OCI-LY1 (cell line): ENCODE measurements around the gene CBFA2T3.

ENCODE experiments used
- EZH2 ChIP-seq: fragments of 200-600 bp; sonication (generic), shearing (Covaris generic); IDR thresholded peaks from 2 replicates; pipeline ENCODE4 v1.8.0; 2017; ENCODE audit warnings: borderline replicate concordance, mixed run types, mild to moderate bottlenecking, antibody characterized with exemption, low read length, moderate library complexity, mixed read lengths
- TF ChIP-seq, protein P1 (sequence below): fragments of 200-600 bp; sonication (generic), shearing (Covaris generic); IDR thresholded peaks from 2 replicates; pipeline ENCODE4 v1.5.1; 2017; ENCODE audit warnings: mild to moderate bottlenecking, antibody characterized with exemption, low read length, moderate library complexity, mixed read lengths

DNA sequence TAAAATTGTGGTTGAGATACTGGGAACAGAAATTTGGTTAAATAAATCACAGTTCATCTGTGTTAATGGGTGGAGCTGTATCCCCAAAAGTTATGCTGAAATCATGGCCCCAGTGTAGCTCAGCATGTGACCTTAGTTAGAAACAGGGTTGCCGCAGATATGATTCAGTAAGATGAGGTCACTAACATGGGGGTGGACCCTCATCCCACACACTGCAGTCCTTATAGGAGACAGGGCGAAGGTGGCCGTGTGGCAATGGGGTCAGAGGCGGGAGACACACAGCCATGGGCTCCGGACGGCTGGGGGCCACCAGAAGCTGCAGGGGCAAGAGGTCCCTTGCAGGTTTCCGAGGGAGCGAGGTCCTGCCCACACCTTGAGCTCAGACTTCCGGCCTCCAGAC lies 130.9 kb downstream of the CBFA2T3 start:
- no peak for TF ChIP-seq EZH2
- TF ChIP-seq, protein P1, sequence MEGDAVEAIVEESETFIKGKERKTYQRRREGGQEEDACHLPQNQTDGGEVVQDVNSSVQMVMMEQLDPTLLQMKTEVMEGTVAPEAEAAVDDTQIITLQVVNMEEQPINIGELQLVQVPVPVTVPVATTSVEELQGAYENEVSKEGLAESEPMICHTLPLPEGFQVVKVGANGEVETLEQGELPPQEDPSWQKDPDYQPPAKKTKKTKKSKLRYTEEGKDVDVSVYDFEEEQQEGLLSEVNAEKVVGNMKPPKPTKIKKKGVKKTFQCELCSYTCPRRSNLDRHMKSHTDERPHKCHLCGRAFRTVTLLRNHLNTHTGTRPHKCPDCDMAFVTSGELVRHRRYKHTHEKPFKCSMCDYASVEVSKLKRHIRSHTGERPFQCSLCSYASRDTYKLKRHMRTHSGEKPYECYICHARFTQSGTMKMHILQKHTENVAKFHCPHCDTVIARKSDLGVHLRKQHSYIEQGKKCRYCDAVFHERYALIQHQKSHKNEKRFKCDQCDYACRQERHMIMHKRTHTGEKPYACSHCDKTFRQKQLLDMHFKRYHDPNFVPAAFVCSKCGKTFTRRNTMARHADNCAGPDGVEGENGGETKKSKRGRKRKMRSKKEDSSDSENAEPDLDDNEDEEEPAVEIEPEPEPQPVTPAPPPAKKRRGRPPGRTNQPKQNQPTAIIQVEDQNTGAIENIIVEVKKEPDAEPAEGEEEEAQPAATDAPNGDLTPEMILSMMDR, result no peak
